GM18505 (cell line): ENCODE measurements around the gene ERP29.
"Not testable (repeated sequence)": the region's sequence is repeated elsewhere in the genome, so short reads cannot be mapped to it uniquely, and the experiment has no call there.

Source experiments
- ATAC-seq: cut with Tn5 transposase; IDR thresholded peaks from one replicate; pipeline ENCODE4 v1.9.1; 2021; ENCODE audit not compliant: unreplicated experiment
- POLR2A ChIP-seq: IDR thresholded peaks from 4 replicates; pipeline ENCODE4 v1.6.1; 2011; ENCODE audit warnings: borderline replicate concordance; ENCODE audit not compliant: insufficient read depth, insufficient read length; ENCODE audit errors: extremely low read depth

Gene ERP29

GRCh38 chr12:112032292-112032691 is 19.1 kb downstream of the ERP29 start:
- no peak for ATAC-seq
- TF ChIP-seq POLR2A: no peak

GRCh38 chr12:112035219-112035785 is 22.1 kb downstream of the ERP29 start:
- ATAC-seq: no peak
- TF ChIP-seq POLR2A: no peak

GRCh38 chr12:112036614-112037013 is 23.4 kb downstream of the ERP29 start:
- not testable (repeated sequence) for ATAC-seq

- TF ChIP-seq POLR2A: no peak
- no peak for ATAC-seq
Observed at GRCh38 chr12:112046003-112046402, 32.8 kb downstream of the ERP29 start.

- no peak for ATAC-seq
- no peak for TF ChIP-seq POLR2A
Observed at GRCh38 chr12:112049351-112049750, 36.1 kb downstream of the ERP29 start.

GRCh38 chr12:112061137-112061536 is 47.9 kb downstream of the ERP29 start:
- TF ChIP-seq POLR2A: no peak
- no peak for ATAC-seq

GRCh38 chr12:112063273-112063672 is 50.0 kb downstream of the ERP29 start:
- no peak for TF ChIP-seq POLR2A
- ATAC-seq: no peak

GRCh38 chr12:112066566-112066965 is 53.3 kb downstream of the ERP29 start:
- no peak for TF ChIP-seq POLR2A
- ATAC-seq: no peak
